Tibial nerve (tissue), 4 donors: Measurements from ENCODE around the gene AKR1C4.

Experiments used
- EP300 ChIP-seq, 2 donors: sonication (generic); formaldehyde crosslinking; IDR thresholded peaks; one replicate each; pipeline ENCODE4 v1.6.1; 2017; ENCODE audit warnings: antibody characterized with exemption in 2 of 2, mild to moderate bottlenecking in 1 of 2
- POLR2A ChIP-seq, 2 donors: fragments of 450-650 bp; IDR thresholded peaks; one replicate each; pipeline ENCODE4 v1.6.1; 2017; ENCODE audit warnings: antibody characterized with exemption in 2 of 2, mild to moderate bottlenecking in 2 of 2, moderate library complexity in 2 of 2
- TF ChIP-seq, protein P1 (sequence below), 5 experiments: fragments of 200-600 bp in 3 of 5; fragments of 450-650 bp in 2 of 5; sonication (generic) in 3 of 5; IDR thresholded peaks; one replicate each; pipeline ENCODE4 v1.5.1; 2016 to 2019; ENCODE audit warnings: antibody characterized with exemption in 5 of 5, mild to moderate bottlenecking in 3 of 5, moderate library complexity in 2 of 5

DNA sequence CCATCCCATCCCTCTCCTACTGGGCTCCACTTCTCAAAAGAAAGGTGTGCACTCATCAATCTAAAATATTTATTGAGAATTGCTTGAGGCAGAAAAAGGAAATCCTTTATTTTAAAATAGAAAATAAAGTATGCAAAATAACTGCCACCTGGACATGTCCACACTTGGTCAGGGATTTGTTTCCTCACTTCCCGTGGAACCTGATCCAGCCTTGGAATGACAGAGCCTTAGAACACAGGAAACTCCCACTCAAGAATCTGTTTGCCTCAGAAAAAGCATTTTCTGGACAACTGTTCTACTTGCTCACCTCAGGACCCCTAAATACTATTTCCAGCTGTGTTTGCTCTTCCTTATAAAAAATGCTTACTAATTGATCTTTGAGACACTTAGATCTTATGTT, 40.7 kb upstream of the AKR1C4 start:
- TF ChIP-seq, protein P1, sequence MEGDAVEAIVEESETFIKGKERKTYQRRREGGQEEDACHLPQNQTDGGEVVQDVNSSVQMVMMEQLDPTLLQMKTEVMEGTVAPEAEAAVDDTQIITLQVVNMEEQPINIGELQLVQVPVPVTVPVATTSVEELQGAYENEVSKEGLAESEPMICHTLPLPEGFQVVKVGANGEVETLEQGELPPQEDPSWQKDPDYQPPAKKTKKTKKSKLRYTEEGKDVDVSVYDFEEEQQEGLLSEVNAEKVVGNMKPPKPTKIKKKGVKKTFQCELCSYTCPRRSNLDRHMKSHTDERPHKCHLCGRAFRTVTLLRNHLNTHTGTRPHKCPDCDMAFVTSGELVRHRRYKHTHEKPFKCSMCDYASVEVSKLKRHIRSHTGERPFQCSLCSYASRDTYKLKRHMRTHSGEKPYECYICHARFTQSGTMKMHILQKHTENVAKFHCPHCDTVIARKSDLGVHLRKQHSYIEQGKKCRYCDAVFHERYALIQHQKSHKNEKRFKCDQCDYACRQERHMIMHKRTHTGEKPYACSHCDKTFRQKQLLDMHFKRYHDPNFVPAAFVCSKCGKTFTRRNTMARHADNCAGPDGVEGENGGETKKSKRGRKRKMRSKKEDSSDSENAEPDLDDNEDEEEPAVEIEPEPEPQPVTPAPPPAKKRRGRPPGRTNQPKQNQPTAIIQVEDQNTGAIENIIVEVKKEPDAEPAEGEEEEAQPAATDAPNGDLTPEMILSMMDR (IDR thresholded peaks at IDR 0.05) = no peak
- TF ChIP-seq EP300 (IDR thresholded peaks at IDR 0.05) (no peak), POLR2A (IDR thresholded peaks at IDR 0.05) (no peak)
